HL-60 (cell line): ENCODE measurements around the gene BCL11A.

Source experiments
- CTCF ChIP-seq: IDR thresholded peaks from one replicate; pipeline ENCODE4 v1.5.1; 2011; ENCODE audit warnings: low read length, control low read depth, inconsistent platforms; ENCODE audit not compliant: insufficient read depth
- GABPA ChIP-seq: IDR thresholded peaks from 2 replicates; pipeline ENCODE4 v1.6.1; 2012; ENCODE audit warnings: low read depth
- POLR2AphosphoS5 ChIP-seq: IDR thresholded peaks from 2 replicates; pipeline ENCODE4 v1.6.1; 2012; ENCODE audit warnings: low read depth

- TF ChIP-seq CTCF, result no peak
- no peak for TF ChIP-seq POLR2AphosphoS5
- no peak for TF ChIP-seq GABPA
These were observed 144.0 kb downstream of the BCL11A start for GRCh38 chr2:60409531-60409871.
